ENCODE measurements around the gene PLA2G4F.

Gene PLA2G4F

DNA sequence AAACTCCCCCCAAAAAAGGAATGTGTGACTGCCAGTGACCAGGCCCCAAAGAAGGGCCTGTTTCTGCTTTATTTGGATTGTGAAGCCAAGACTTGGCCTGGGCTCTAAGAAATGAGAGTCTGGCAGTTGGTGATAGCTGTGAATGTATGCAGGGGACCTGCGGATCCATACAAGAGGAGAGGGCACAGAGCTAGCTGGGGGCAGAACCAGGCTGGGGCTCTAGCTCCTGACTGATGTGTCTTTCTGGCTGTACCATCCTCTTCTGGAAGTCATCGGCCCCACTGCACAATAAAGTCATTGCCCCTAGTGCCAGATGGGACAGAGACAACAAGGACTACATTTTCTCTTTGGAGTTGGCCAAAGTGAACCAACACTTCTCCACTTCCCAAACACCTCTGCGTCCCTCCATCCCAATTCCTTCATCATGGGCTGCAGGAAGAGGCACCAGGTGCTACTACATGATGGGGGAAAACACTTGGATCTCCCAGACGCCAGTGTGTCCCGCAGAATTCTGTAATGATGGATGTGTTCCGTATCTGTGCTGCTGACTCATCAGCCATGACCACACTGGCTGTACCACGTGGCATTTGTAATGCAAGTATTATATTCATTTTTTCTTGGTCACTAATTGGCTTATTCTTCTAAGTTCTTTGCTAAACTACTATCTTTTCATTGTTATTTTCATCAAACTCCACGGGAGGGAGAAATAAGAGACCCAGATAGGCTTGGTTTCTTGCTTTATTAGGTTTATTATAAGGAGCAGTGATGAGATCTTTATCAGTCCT lies 1.7 kb upstream of the PLA2G4F start:
- TF ChIP-seq, protein P1, sequence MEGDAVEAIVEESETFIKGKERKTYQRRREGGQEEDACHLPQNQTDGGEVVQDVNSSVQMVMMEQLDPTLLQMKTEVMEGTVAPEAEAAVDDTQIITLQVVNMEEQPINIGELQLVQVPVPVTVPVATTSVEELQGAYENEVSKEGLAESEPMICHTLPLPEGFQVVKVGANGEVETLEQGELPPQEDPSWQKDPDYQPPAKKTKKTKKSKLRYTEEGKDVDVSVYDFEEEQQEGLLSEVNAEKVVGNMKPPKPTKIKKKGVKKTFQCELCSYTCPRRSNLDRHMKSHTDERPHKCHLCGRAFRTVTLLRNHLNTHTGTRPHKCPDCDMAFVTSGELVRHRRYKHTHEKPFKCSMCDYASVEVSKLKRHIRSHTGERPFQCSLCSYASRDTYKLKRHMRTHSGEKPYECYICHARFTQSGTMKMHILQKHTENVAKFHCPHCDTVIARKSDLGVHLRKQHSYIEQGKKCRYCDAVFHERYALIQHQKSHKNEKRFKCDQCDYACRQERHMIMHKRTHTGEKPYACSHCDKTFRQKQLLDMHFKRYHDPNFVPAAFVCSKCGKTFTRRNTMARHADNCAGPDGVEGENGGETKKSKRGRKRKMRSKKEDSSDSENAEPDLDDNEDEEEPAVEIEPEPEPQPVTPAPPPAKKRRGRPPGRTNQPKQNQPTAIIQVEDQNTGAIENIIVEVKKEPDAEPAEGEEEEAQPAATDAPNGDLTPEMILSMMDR (IDR thresholded peaks at IDR 0.05; ENCODE audit: low read depth, low read length): no peak
- H3K4me3 ChIP-seq (ENCODE audit: low read depth, low read length): no peak overlapping the region

DNA sequence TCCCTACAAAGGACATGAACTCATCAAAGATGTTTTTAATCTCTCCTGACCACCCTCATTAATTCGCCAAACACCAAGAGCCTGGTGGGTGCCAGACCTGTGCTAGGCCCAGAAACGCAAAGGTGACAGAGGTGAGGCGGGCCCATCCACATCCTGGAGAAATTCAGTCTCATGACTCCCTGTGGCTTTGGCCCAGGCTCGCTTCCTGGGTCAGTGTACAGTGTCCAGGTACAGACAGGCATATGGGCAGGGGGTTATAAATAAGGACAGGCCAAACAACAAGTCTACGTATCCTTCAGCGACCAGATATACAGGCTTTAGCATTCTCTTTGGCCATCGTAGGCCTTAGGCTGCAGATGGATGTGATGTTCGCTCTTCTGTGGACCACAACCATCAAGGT lies 945 bp upstream of the PLA2G4F start:
- no peak overlapping the region for H3K4me3 ChIP-seq (ENCODE audit: low read depth, low read length)
- TF ChIP-seq, protein P1 (IDR thresholded peaks at IDR 0.05; ENCODE audit: low read depth, low read length): no peak

DNA sequence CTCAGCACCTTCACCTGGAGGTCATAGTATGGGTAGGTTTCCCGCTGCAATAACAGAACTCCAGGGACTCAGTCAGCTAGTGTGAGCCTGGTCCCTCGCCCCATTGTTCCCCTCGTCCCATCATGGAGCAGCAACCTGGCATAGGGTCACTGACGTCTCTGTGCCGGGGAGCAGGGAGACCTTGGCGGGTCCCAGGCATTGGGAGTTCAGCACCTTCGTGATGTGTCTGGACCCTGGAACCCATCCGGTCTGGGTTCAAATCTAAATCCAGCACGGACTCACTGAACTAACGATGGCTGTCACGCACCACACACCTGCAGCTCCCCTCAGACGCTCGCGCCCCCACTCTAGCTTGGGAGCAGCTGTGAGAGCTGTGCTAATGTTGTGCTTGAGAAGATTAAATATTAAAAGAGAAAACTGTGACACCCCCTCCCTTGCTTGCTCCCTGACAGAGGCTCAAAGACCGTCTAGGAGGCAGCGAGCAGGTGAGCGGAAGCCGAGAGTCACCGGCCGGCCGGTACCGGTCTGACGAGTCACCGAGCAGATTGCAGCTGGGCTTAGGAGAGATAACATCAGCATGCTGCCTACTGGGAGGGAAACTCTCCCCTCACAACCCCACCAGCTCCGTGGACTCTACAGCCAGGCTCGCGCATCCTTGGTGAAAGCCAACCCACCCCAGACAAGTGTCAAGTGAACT lies 742 bp downstream of the PLA2G4F start:
- no peak overlapping the region for H3K4me3 ChIP-seq (ENCODE audit: low read depth, low read length)
- TF ChIP-seq, protein P1 (IDR thresholded peaks at IDR 0.05; ENCODE audit: low read depth, low read length): no peak

DNA sequence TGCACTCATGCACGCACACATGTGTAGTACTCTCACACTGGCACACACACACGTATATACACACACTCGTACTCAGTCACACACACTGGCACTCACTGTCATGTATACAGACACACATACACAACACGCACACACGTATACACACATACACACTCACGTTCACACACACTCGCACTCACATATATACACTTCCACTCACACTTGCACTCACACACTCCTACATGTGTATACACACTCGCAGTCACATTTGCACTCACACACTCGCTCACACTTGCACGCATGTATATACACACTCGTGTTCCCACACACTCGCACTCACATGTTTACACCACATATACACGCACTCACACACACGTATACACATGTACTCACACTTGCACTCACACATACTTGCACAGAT lies 1.5 kb downstream of the PLA2G4F start:
- TF ChIP-seq, protein P1 (IDR thresholded peaks at IDR 0.05; ENCODE audit: low read depth, low read length): no peak
- H3K4me3 ChIP-seq (ENCODE audit: low read depth, low read length): no peak overlapping the region

DNA sequence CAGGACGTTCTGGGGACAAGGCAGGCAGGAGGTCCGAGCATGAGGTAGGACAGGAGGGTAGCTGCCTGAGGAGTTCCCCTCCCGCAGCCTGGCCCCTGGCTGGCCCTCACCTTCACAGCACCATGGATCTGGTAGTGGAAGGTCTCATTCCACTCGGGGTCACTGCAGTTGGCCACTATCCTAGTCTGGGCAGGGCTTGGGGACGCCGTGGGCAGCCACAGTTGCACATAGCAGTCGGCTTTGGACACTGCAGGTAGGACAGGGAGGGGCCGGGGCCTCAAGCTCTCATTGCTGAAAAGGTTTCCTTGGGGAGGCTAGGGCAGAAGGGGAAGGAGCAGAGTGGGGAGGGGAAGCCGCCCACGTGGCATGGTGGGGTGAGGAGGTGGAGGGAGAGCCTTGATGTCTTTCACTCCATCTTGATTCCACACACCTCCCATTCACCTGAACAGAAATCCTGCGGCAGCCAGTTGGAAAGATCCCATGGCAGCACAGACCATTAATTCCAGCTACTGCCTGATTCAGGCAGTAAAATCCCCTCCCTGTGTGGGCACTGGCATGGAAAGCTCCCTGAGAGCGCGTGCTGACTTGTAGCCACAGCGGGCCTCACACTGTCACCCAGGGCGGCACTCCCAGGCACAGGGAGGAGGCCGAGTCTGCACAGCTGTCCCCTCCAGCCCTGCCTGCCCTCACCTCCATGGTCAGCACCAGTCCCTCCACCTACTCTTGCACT lies 2.1 kb downstream of the PLA2G4F start:
- TF ChIP-seq, protein P1 (IDR thresholded peaks at IDR 0.05; ENCODE audit: low read depth, low read length): no peak
- no peak overlapping the region for H3K4me3 ChIP-seq (ENCODE audit: low read depth, low read length)

DNA sequence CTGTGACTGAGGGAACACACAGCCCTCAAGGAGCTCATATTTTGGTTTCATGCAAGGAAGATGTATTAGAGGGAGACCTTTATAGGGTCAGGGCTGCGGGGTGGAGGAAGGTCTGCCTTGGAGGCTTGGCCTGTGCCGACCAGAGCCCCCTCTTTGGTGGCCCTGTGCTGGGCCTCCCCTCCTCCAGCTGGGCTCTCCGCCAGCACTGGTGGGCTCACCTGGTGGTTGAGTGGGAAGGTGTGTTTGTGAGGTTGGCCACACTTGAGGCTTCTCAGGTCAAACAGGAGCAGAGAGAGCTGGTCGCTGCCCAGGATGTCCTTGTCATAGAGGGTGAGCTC lies 2.6 kb downstream of the PLA2G4F start:
- TF ChIP-seq, protein P1 (IDR thresholded peaks at IDR 0.05; ENCODE audit: low read depth, low read length): no peak

More for the DNA sequence above, 2.6 kb downstream of the PLA2G4F start:
- no peak overlapping the region for H3K4me3 ChIP-seq (ENCODE audit: low read depth, low read length)

All from WI38 (cell line).